Measurements from ENCODE around the gene NATD1.

GRCh38 chr17:21194703-21195102 is 58.5 kb downstream of the NATD1 start:
- TF ChIP-seq CTCF (IDR thresholded peaks at IDR 0.05) (no peak), POLR2A (IDR thresholded peaks at IDR 0.05; ENCODE audit: low read length) (no peak), USF2 (IDR thresholded peaks at IDR 0.05) (no peak)

Data from A549 (cell line).